B cell (primary cell): ENCODE measurements around the gene UNC13A. TPM values are rescaled to one million over a fixed set of nuclear protein-coding genes. Genes with fewer than 3 reads are reported as not detected.
A peak's percentile ranks its signal among the peaks of the same experiment; 100 is the strongest.

Experiments
- ATAC-seq: fragments of 200-7000 bp; cut with Tn5 transposase; one replicate; pipeline ENCODE4 v1.10.0; 2021; ENCODE audit warnings: low read depth, mild to moderate bottlenecking, moderate number of reproducible peaks, moderate library complexity
- CTCF ChIA-PET: fragments of 350-600 bp; sonication (Branson Sonifier 250); formaldehyde crosslinking; loops from one replicate; lab custom pipeline; 2021; ENCODE audit warnings: antibody characterized with exemption, inconsistent platforms; lab: Charles Lee
- POLR2A ChIA-PET: fragments of 350-600 bp; sonication (Branson Sonifier 250); formaldehyde crosslinking; loops from one replicate; lab custom pipeline; 2021; ENCODE audit warnings: antibody characterized with exemption; lab: Charles Lee
- DNase-seq: peaks from one replicate; pipeline ENCODE4 v3.0.0; 2013
- H2AFZ ChIP-seq: 2 replicates; pipeline ENCODE4 v1.6.1; 2012; ENCODE audit warnings: mild to moderate bottlenecking, low read depth, low read length; ENCODE audit not compliant: insufficient read depth, poor library complexity, severe bottlenecking
- H3K27ac ChIP-seq, 2 donors: 1 replicate in 1 of 2; 2 replicates in 1 of 2; pipeline ENCODE4 v1.5.1; 2012 to 2013; ENCODE audit warnings: low read length in 2 of 2, mild to moderate bottlenecking in 2 of 2, moderate library complexity in 1 of 2
- H3K27me3 ChIP-seq, 4 experiments: fragments of 200-600 bp in 1 of 4; sonication (generic) in 1 of 4; replicated peaks in 1 of 4; 1 replicate in 2 of 4; 2 replicates in 2 of 4; pipeline versions ENCODE4 v1.6.1 to v1.7.0; 2013 to 2016; ENCODE audit warnings: low read length in 3 of 4, mild to moderate bottlenecking in 2 of 4, mixed read lengths in 1 of 4, moderate library complexity in 1 of 4; ENCODE audit not compliant: insufficient read depth in 4 of 4, control insufficient read depth in 3 of 4; ENCODE audit errors: control extremely low read depth in 1 of 4
- H3K36me3 ChIP-seq, 2 experiments: replicated peaks in 1 of 2; 1 replicate in 1 of 2; 2 replicates in 1 of 2; pipeline versions ENCODE4 v1.6.1 to v1.7.1; 2013; ENCODE audit warnings: low read length in 1 of 2; ENCODE audit not compliant: insufficient read depth in 2 of 2, control insufficient read depth in 1 of 2; ENCODE audit errors: control extremely low read depth in 1 of 2, extremely low read depth in 1 of 2
- H3K4me1 ChIP-seq, 2 donors: fragments of 200-600 bp in 1 of 2; sonication (generic) in 1 of 2; 1 replicate in 1 of 2; 2 replicates in 1 of 2; pipeline versions ENCODE4 v1.5.1 to v1.6.1; 2013 to 2017; ENCODE audit warnings: low read length in 2 of 2; ENCODE audit not compliant: control insufficient read depth in 2 of 2, insufficient read depth in 2 of 2
- H3K4me2 ChIP-seq: replicated peaks from 2 replicates; pipeline ENCODE3; 2012; ENCODE audit warnings: mild to moderate bottlenecking, low read depth, low read length; ENCODE audit not compliant: poor library complexity, severe bottlenecking
- H3K4me3 ChIP-seq, 5 experiments: fragments of 200-600 bp in 1 of 5; sonication (generic) in 1 of 5; 1 replicate in 3 of 5; 2 replicates in 2 of 5; pipeline versions ENCODE4 v1.5.1 to v1.7.0; 2011 to 2016; ENCODE audit warnings: low read length in 4 of 5, mild to moderate bottlenecking in 4 of 5, low read depth in 2 of 5, control low read depth in 1 of 5, moderate library complexity in 1 of 5; ENCODE audit not compliant: insufficient read depth in 1 of 5; ENCODE audit errors: control extremely low read depth in 1 of 5, extremely low read depth in 1 of 5
- H3K79me2 ChIP-seq: fragments of 200-600 bp; sonication (generic); one replicate; pipeline ENCODE4 v1.6.0; 2016; ENCODE audit warnings: low read length; ENCODE audit not compliant: control insufficient read depth, insufficient read depth
- H3K9ac ChIP-seq: fragments of 200-600 bp; sonication (generic); 2 replicates; pipeline ENCODE4 v1.6.1; 2017; ENCODE audit warnings: mild to moderate bottlenecking, low read length, moderate library complexity
- H3K9me3 ChIP-seq, 3 donors: one replicate each; pipeline versions ENCODE4 v1.6.1 to v1.7.1; 2013; ENCODE audit warnings: low read length in 2 of 3; ENCODE audit not compliant: control insufficient read depth in 2 of 3, insufficient read depth in 1 of 3; ENCODE audit errors: control extremely low read depth in 1 of 3
- H4K20me1 ChIP-seq: 2 replicates; pipeline ENCODE4 v1.6.0; 2012; ENCODE audit warnings: mild to moderate bottlenecking, low read length; ENCODE audit not compliant: insufficient read depth, control insufficient read depth, poor library complexity, severe bottlenecking
- H3K27ac Mint-ChIP-seq: one replicate; pipeline ENCODE4 v1.8.0; 2021; ENCODE audit warnings: mixed read lengths
- H3K27me3 Mint-ChIP-seq: one replicate; pipeline ENCODE4 v1.8.0; 2021; ENCODE audit warnings: mixed read lengths
- H3K4me1 Mint-ChIP-seq: one replicate; pipeline ENCODE4 v1.8.0; 2021; ENCODE audit warnings: mixed read lengths
- H3K4me3 Mint-ChIP-seq: one replicate; pipeline ENCODE4 v1.8.0; 2021; ENCODE audit warnings: mixed read lengths
- H3K9me3 Mint-ChIP-seq: one replicate; pipeline ENCODE4 v1.8.0; 2022; ENCODE audit warnings: mixed read lengths; ENCODE audit not compliant: insufficient read depth
- CTCF ChIP-seq: fragments of 200-600 bp; IDR thresholded peaks from one replicate; pipeline ENCODE4 v1.8.0; 2022; ENCODE audit warnings: antibody characterized with exemption, mild to moderate bottlenecking
- EZH2 ChIP-seq: IDR thresholded peaks from 2 replicates; pipeline ENCODE4 v1.6.1; 2012; ENCODE audit warnings: borderline replicate concordance, low read depth, mild to moderate bottlenecking, moderate library complexity, low read length; ENCODE audit not compliant: insufficient read depth, poor library complexity, severe bottlenecking
- WGBS: methylation state at CpG from one replicate; pipeline ENCODE4 v1.1.5; 2013; ENCODE audit warnings: missing lambda C conversion rate; ENCODE audit not compliant: insufficient coverage; 5-methylcytosine and 5-hydroxymethylcytosine counted together
- intact Hi-C: fragments of 100-400 bp; cut with micrococcal nuclease; formaldehyde crosslinking; loops from one replicate; pipeline ENCODE4 v1.10.0; 2022
- polyA plus RNA-seq: library from polyadenylated mRNA; depleted of rRNA; stranded (reverse); fragments of >200 nt; gene quantifications from 2 replicates; pipeline ENCODE4 v1.2.3, GENCODE V29; 2012
- total RNA-seq, 2 donors: library from RNA; stranded (reverse); fragments of 120-200 nt in 1 of 2; gene quantifications; 1 replicate in 1 of 2; 2 replicates in 1 of 2; pipeline versions ENCODE4 v1.2.3 to v1.2.4, GENCODE V29; 2013 to 2022

Gene UNC13A
- total and polyA plus RNA-seq, 2 donors (not counting 1 experiment from before 2014, with no cell fraction given), result 0.10 TPM; not detected in 1

GRCh38 chr19:17688853-17689595, 870 bp upstream of the UNC13A start:
- ATAC-seq (no peak), DNase-seq (no peak)
- Histone ChIP-seq H3K4me1 (peaks cover 22 to 32% of the 10 kb centered on the region in 2 donors), H3K27ac (no peak overlapping the region), H3K36me3 (no peaks in the 10 kb centered on the region), H2AFZ (no peak overlapping the region), H3K4me2 (no peak overlapping the region), H3K79me2 (no peaks in the 10 kb centered on the region), H3K9ac (no peak overlapping the region), H3K27me3 (peaks cover 0 to 57% (median 35%) of the 10 kb centered on the region in 4 experiments), H3K9me3 (peaks cover 0 to 19% (median 0%) of the 10 kb centered on the region in 3 donors), H4K20me1 (no peaks in the 10 kb centered on the region), H3K4me3 (no peak overlapping the region)
- Mint-ChIP-seq H3K9me3 (no peaks in the 10 kb centered on the region), H3K4me3 (peak overlapping the region; percentile 20), H3K27me3 (peaks cover 49% of the 10 kb centered on the region), H3K27ac (no peak overlapping the region), H3K4me1 (peaks cover 16% of the 10 kb centered on the region)
- ChIA-PET POLR2A (no interaction called here), CTCF (no interaction called here)
- intact Hi-C loops, result no loop called here
- TF ChIP-seq EZH2 (no peak), CTCF (no peak)
- 64% methylated on average over 7 of the region's 10 CpGs for WGBS

- Histone ChIP-seq H3K27ac (no peak overlapping the region), H3K36me3 (no peaks in the 10 kb centered on the region), H3K27me3 (peaks cover 0 to 66% (median 37%) of the 10 kb centered on the region in 4 experiments), H3K4me2 (peak overlapping the region; percentile 59), H3K4me3 (no peak overlapping the region), H3K9me3 (peaks cover 0 to 25% (median 0%) of the 10 kb centered on the region in 3 donors), H4K20me1 (no peaks in the 10 kb centered on the region), H3K79me2 (no peaks in the 10 kb centered on the region), H3K9ac (no peak overlapping the region), H2AFZ (no peak overlapping the region), H3K4me1 (peaks cover 22 to 32% of the 10 kb centered on the region in 2 donors)
- H3K27me3 Mint-ChIP-seq, result peaks cover 61% of the 10 kb centered on the region
- ChIA-PET POLR2A (no interaction called here), CTCF (no interaction called here)
- DNase-seq (no peak), ATAC-seq (no peak)
- no peak for TF ChIP-seq EZH2
- no peak for TF ChIP-seq CTCF
- WGBS, result 3% methylated on average over 12 of the region's 24 CpGs
- H3K9me3 Mint-ChIP-seq, result no peaks in the 10 kb centered on the region
- peak overlapping the region; percentile 43 for H3K4me3 Mint-ChIP-seq
- peaks cover 16% of the 10 kb centered on the region for H3K4me1 Mint-ChIP-seq
- no peak overlapping the region for H3K27ac Mint-ChIP-seq
- intact Hi-C loops, result no loop called here
Observed at GRCh38 chr19:17687141-17687856, 855 bp downstream of the UNC13A start.
